GM10248 (cell line): ENCODE data around the gene SDCCAG8.

Source experiments
- CTCF ChIA-PET: fragments of 300-600 bp; sonication (Branson Sonifier 250); formaldehyde crosslinking; extraction: SDS; loops from one replicate; lab custom pipeline; 2021; ENCODE audit warnings: antibody characterized with exemption; lab: Yijun Ruan, JAX
- POLR2A ChIA-PET: fragments of 350-650 bp; sonication (Branson Sonifier 250); formaldehyde crosslinking; extraction: SDS; loops from one replicate; lab custom pipeline; 2020; ENCODE audit warnings: antibody characterized with exemption; lab: Yijun Ruan, JAX
- DNase-seq: peaks from one replicate; pipeline ENCODE4 v3.0.0; 2012; ENCODE audit errors: extremely low spot score
- CTCF ChIP-seq: IDR thresholded peaks from 2 replicates; pipeline ENCODE4 v1.5.1; 2012; ENCODE audit warnings: mild to moderate bottlenecking, low read depth; ENCODE audit errors: extremely low read depth, missing control alignments, control extremely low read depth

Gene SDCCAG8

DNA sequence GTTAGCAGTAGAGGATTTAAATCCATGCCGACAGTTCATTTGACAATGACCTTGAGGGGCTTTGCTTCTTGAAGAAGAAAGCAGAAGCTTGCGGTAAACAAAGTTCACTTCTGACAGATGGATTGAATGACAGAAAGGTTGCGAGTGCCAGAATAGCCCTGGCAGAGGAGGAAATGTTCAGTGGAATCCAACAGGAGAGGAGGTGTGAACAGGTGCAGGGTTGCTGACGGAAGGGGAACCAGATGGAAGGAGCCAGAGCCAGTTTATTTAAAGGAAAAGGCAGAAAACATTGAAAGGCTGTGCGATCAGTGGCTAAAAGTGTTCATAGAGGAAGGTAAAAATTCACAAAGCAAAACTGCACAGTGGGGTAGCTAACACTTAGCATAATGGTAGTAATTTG lies 141.0 kb downstream of the SDCCAG8 start:
- no peak for DNase-seq
- CTCF ChIA-PET, result interaction anchor here (1.2 to 1.5 kb wide), 2 partner anchors 10 to 20 kb away, joined by 3 to 4 read pairs; no protein-coding TSS in a partner anchor

GRCh38 chr1:243397613-243398321 lies 141.9 kb downstream of the SDCCAG8 start:
- ChIA-PET CTCF (interaction anchor here (1.3 to 1.5 kb wide), 2 partner anchors 9 to 21 kb away, joined by 4 read pairs; no protein-coding TSS in a partner anchor), POLR2A (no interaction called here)
- no peak for DNase-seq
- no peak for TF ChIP-seq CTCF

More for the DNA sequence above, 141.0 kb downstream of the SDCCAG8 start:
- POLR2A ChIA-PET, result no interaction called here
- TF ChIP-seq CTCF, result no peak

DNA sequence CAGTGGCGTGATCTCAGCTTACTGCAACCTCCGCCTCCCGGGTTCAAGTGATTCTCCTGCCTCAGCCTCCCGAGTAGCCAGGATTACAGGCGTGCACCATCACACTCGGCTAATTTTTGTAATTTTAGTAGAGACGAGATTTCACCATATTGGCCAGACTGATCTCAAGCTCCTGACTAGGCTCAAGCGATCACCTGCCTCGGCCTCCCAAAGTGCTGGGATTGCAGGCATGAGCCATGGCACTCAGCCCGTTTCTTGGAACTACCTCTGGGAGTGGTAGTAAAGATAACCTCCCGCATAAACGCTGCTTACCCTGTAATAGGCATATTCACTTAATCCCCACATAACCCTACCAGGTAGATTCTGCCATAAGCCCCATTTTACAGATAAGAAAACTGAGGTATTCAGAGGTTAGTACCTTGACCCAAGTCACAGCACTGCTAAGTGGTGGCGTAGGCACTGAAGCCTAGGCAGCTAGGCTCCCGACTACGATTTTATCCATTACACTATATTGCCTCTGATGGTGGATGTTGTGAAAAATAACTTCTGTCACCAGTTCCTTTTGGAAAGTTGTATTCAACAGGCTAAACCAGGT lies 143.8 kb downstream of the SDCCAG8 start:
- CTCF ChIA-PET, result interaction anchor here (0.9 to 3.4 kb wide), 4 partner anchors 10 to 69 kb away, joined by 3 to 12 read pairs (median 3); no protein-coding TSS in a partner anchor
- POLR2A ChIA-PET, result no interaction called here
- TF ChIP-seq CTCF, result no peak

DNA sequence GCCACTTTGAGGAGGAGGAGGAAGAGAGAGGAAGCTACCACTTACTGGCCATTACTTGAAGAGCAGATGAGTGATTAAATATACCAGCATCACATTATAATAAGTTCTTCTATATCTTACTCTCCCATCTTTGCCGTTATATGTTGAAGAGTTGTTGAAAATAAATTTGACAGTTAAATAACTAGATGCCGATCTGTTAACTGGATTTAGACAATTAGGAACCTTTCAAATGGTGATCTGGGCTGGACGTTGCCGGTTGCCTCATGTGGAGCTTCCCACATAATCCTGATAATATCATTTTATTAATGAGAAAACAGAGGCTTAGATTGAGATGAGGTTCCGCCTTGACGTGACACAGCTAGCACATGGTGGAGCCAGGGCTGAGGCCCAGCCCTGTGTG lies 147.0 kb downstream of the SDCCAG8 start:
- no peak for DNase-seq
- ChIA-PET CTCF (no interaction called here), POLR2A (no interaction called here)
- TF ChIP-seq CTCF, result no peak

More for the DNA sequence above, 143.8 kb downstream of the SDCCAG8 start:
- no peak for DNase-seq

DNA sequence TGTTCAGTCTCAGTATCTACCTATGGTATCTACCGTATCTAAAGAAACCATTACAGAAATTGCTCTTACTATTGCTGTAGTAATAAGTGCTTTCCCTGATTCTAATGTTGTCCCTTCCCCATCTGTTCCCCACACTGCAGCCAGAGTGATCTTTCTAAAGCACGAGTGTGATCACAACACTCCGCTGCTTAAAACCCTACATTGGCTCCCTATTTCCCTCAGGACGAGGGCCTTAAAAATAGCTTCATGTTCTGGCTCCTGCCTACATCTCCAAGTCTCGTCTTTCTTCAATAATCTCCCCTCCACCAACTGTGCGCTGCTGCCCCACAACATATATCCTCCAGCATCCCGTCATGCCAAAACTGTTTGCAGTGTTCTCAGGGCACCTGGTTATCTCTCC lies 150.6 kb downstream of the SDCCAG8 start:
- ChIA-PET POLR2A (no interaction called here), CTCF (interaction anchor here (1.2 to 1.6 kb wide), 5 partner anchors 8 to 62 kb away, joined by 3 to 4 read pairs (median 4); no protein-coding TSS in a partner anchor)
- no peak for DNase-seq
- TF ChIP-seq CTCF, result no peak

- POLR2A ChIA-PET, result no interaction called here
- TF ChIP-seq CTCF, result no peak
These were observed 151.6 kb downstream of the SDCCAG8 start for GRCh38 chr1:243407284-243408018.

More at GRCh38 chr1:243407284-243408018, 151.6 kb downstream of the SDCCAG8 start:
- DNase-seq, result no peak
- CTCF ChIA-PET, result interaction anchor here (1.2 to 1.6 kb wide), 4 partner anchors 8 to 63 kb away, joined by 3 to 4 read pairs (median 4); no protein-coding TSS in a partner anchor
